SK-N-SH treated with all-trans-retinoic acid at 6 μM for 48 hours (cell line): Measurements from ENCODE around the gene MTCL1.

Source experiments
- ARNTL ChIP-seq: fragments of 450-650 bp; formaldehyde crosslinking; IDR thresholded peaks from 2 replicates; pipeline ENCODE4 v1.5.0; 2020; ENCODE audit warnings: low read depth, mild to moderate bottlenecking, moderate library complexity, borderline replicate concordance
- CSDC2 ChIP-seq: fragments of 250-450 bp; sonication (Bioruptor Pico); IDR thresholded peaks from 2 replicates; pipeline ENCODE4 v1.5.0; 2020; ENCODE audit warnings: mild to moderate bottlenecking, moderate library complexity
- GLIS3 ChIP-seq: fragments of 250-450 bp; sonication (Bioruptor Pico); IDR thresholded peaks from 2 replicates; pipeline ENCODE4 v1.5.0; 2020; ENCODE audit warnings: mild to moderate bottlenecking, moderate library complexity
- PPARA ChIP-seq: fragments of 250-450 bp; sonication (Bioruptor Pico); IDR thresholded peaks from 2 replicates; pipeline ENCODE4 v1.5.0; 2020; ENCODE audit warnings: mild to moderate bottlenecking, borderline replicate concordance
- RARB ChIP-seq: fragments of 250-450 bp; sonication (Bioruptor Pico); IDR thresholded peaks from 2 replicates; pipeline ENCODE4 v1.8.0; 2021; ENCODE audit warnings: mild to moderate bottlenecking, moderate library complexity
- TCF4 ChIP-seq: fragments of 250-450 bp; sonication (Bioruptor Pico); IDR thresholded peaks from 2 replicates; pipeline ENCODE4 v1.8.0; 2021; ENCODE audit warnings: mild to moderate bottlenecking, moderate library complexity, borderline replicate concordance
- ZFP30 ChIP-seq: fragments of 450-650 bp; formaldehyde crosslinking; IDR thresholded peaks from 2 replicates; pipeline ENCODE4 v1.5.0; 2022; ENCODE audit warnings: mild to moderate bottlenecking, moderate library complexity
- ZNF70 ChIP-seq: fragments of 450-650 bp; formaldehyde crosslinking; IDR thresholded peaks from 2 replicates; pipeline ENCODE4 v1.5.0; 2020; ENCODE audit warnings: mild to moderate bottlenecking, moderate library complexity
- TF ChIP-seq, protein P1 (sequence below): fragments of 250-450 bp; sonication (Bioruptor Pico); IDR thresholded peaks from 2 replicates; pipeline ENCODE4 v1.8.0; 2020; ENCODE audit warnings: mild to moderate bottlenecking, moderate library complexity, borderline replicate concordance
- TF ChIP-seq, protein P2 (sequence below): fragments of 250-450 bp; sonication (Bioruptor Pico); IDR thresholded peaks from 2 replicates; pipeline ENCODE4 v1.5.1; 2020; ENCODE audit warnings: low read depth, mild to moderate bottlenecking, moderate library complexity
- TF ChIP-seq, protein P3 (sequence below): fragments of 250-450 bp; sonication (Bioruptor Pico); IDR thresholded peaks from 2 replicates; pipeline ENCODE4 v1.8.0; 2021; ENCODE audit warnings: low read depth, mild to moderate bottlenecking, moderate library complexity, borderline replicate concordance
- TF ChIP-seq, protein P4 (sequence below): fragments of 250-450 bp; sonication (Bioruptor Pico); IDR thresholded peaks from 2 replicates; pipeline ENCODE4 v1.5.1; 2021; ENCODE audit warnings: mild to moderate bottlenecking, moderate library complexity

DNA sequence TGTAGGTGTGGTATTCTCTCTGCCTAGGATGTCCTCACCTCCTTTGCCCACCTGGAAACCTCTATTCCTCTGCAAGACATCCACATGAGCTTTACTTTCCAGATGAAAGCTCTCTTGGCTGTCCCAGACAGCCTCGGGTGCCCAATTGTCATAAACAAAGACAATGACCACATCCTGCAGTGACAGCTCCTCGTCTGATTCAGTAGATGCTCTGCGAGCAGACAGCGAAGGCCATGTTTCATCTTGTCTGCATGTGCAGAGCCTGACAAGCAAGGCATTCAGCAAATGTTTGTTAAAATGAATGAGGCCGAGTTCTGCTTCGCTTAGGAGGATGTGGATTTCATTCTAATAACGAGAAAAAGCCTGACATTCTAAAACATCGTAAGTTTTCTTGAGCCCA is 150.9 kb downstream of the MTCL1 start:
- no peak for TF ChIP-seq TCF4 (CRISPR knock-in tag)
- TF ChIP-seq PPARA (CRISPR knock-in tag) = no peak
- no peak for TF ChIP-seq ARNTL (CRISPR knock-in tag)
- no peak for TF ChIP-seq RARB (CRISPR knock-in tag)
- TF ChIP-seq, protein P1, sequence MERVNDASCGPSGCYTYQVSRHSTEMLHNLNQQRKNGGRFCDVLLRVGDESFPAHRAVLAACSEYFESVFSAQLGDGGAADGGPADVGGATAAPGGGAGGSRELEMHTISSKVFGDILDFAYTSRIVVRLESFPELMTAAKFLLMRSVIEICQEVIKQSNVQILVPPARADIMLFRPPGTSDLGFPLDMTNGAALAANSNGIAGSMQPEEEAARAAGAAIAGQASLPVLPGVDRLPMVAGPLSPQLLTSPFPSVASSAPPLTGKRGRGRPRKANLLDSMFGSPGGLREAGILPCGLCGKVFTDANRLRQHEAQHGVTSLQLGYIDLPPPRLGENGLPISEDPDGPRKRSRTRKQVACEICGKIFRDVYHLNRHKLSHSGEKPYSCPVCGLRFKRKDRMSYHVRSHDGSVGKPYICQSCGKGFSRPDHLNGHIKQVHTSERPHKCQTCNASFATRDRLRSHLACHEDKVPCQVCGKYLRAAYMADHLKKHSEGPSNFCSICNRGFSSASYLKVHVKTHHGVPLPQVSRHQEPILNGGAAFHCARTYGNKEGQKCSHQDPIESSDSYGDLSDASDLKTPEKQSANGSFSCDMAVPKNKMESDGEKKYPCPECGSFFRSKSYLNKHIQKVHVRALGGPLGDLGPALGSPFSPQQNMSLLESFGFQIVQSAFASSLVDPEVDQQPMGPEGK (CRISPR knock-in tag) = no peak
- no peak for TF ChIP-seq ZFP30 (CRISPR knock-in tag)
- no peak for TF ChIP-seq GLIS3 (CRISPR knock-in tag)
- no peak for TF ChIP-seq CSDC2 (CRISPR knock-in tag)
- TF ChIP-seq ZNF70 = no peak
- TF ChIP-seq, protein P2, sequence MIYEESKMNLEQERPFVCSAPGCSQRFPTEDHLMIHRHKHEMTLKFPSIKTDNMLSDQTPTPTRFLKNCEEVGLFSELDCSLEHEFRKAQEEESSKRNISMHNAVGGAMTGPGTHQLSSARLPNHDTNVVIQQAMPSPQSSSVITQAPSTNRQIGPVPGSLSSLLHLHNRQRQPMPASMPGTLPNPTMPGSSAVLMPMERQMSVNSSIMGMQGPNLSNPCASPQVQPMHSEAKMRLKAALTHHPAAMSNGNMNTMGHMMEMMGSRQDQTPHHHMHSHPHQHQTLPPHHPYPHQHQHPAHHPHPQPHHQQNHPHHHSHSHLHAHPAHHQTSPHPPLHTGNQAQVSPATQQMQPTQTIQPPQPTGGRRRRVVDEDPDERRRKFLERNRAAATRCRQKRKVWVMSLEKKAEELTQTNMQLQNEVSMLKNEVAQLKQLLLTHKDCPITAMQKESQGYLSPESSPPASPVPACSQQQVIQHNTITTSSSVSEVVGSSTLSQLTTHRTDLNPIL = no peak
- TF ChIP-seq, protein P3, sequence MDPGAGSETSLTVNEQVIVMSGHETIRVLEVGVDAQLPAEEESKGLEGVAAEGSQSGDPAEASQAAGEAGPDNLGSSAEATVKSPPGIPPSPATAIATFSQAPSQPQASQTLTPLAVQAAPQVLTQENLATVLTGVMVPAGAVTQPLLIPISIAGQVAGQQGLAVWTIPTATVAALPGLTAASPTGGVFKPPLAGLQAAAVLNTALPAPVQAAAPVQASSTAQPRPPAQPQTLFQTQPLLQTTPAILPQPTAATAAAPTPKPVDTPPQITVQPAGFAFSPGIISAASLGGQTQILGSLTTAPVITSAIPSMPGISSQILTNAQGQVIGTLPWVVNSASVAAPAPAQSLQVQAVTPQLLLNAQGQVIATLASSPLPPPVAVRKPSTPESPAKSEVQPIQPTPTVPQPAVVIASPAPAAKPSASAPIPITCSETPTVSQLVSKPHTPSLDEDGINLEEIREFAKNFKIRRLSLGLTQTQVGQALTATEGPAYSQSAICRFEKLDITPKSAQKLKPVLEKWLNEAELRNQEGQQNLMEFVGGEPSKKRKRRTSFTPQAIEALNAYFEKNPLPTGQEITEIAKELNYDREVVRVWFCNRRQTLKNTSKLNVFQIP (CRISPR knock-in tag) = no peak
- TF ChIP-seq, protein P4, sequence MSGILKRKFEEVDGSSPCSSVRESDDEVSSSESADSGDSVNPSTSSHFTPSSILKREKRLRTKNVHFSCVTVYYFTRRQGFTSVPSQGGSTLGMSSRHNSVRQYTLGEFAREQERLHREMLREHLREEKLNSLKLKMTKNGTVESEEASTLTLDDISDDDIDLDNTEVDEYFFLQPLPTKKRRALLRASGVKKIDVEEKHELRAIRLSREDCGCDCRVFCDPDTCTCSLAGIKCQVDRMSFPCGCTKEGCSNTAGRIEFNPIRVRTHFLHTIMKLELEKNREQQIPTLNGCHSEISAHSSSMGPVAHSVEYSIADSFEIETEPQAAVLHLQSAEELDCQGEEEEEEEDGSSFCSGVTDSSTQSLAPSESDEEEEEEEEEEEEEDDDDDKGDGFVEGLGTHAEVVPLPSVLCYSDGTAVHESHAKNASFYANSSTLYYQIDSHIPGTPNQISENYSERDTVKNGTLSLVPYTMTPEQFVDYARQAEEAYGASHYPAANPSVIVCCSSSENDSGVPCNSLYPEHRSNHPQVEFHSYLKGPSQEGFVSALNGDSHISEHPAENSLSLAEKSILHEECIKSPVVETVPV (CRISPR knock-in tag) = no peak
